ENCODE results near the gene IL4R. TPM values are rescaled to one million over a fixed set of nuclear protein-coding genes. Genes with fewer than 3 reads are reported as not detected.

The IL4R gene
- total RNA-seq, 1 experiment from 2014 or later, result 28.6 TPM

- H2BK15ac ChIP-seq (ENCODE audit: low read depth, low read length), result no peak overlapping the region
- no peak overlapping the region for H3K9ac ChIP-seq (ENCODE audit: extremely low read depth, insufficient read length, low read length)
- H3K23me2 ChIP-seq (ENCODE audit: insufficient read length, low read depth, low read length, poor library complexity, severe bottlenecking), result no peaks in the 10 kb centered on the region
- H3K27ac Mint-ChIP-seq, result no peak overlapping the region
- WGBS (ENCODE audit: extremely low coverage, insufficient read length, low lambda C conversion rate), result no CpG with 5 or more reads among the region's 5 CpGs
- H3K56ac ChIP-seq (ENCODE audit: insufficient read length, low read depth, low read length), result no peak overlapping the region
- no peak overlapping the region for H3K23ac ChIP-seq (ENCODE audit: insufficient read length, low read depth, low read length)
- H3K36me3 Mint-ChIP-seq (ENCODE audit: insufficient read depth in 1 of 3, low read depth in 3 of 3), result no peaks in the 10 kb centered on the region
- no peak overlapping the region for H3K18ac ChIP-seq (ENCODE audit: insufficient read length, low read depth, low read length)
- no peaks in the 10 kb centered on the region for H3K27me3 Mint-ChIP-seq (ENCODE audit: low read depth)
- no peak overlapping the region for H3K4me3 Mint-ChIP-seq
- no peak overlapping the region for H2AFZ ChIP-seq (ENCODE audit: low read length)
- no peak overlapping the region for H3K4me2 ChIP-seq (ENCODE audit: insufficient read depth, insufficient read length, low read length)
- H2BK20ac ChIP-seq (ENCODE audit: low read depth, low read length, poor library complexity, severe bottlenecking), result no peak overlapping the region
- TF ChIP-seq CTCF (conservative IDR thresholded peaks at IDR 0.05), result no peak
- H2BK120ac ChIP-seq (ENCODE audit: low read depth, low read length, poor library complexity, severe bottlenecking), result no peak overlapping the region
- H3T11ph ChIP-seq (ENCODE audit: low read length), result no peak overlapping the region
- H2AK5ac ChIP-seq (ENCODE audit: insufficient read length, low read length), result no peak overlapping the region
- no peaks in the 10 kb centered on the region for H4K20me1 ChIP-seq (ENCODE audit: control insufficient read depth, insufficient read depth, insufficient read length)
- H3K79me1 ChIP-seq (ENCODE audit: insufficient read depth, low read depth, low read length, poor library complexity, severe bottlenecking), result no peaks in the 10 kb centered on the region
- H3K9me3 Mint-ChIP-seq, result no peaks in the 10 kb centered on the region
- no peak overlapping the region for H3K4ac ChIP-seq (ENCODE audit: low read depth, low read length)
- no peaks in the 10 kb centered on the region for H3K9me3 ChIP-seq (ENCODE audit: control insufficient read depth, low read depth, low read length)
- no peak overlapping the region for H2BK12ac ChIP-seq (ENCODE audit: insufficient read length, low read depth, low read length)
- no peaks in the 10 kb centered on the region for H3K79me2 ChIP-seq (ENCODE audit: insufficient read depth, low read length)
- H4K91ac ChIP-seq (ENCODE audit: insufficient read length, low read depth, low read length), result no peak overlapping the region
- H4K5ac ChIP-seq (ENCODE audit: insufficient read length, low read depth, low read length), result no peak overlapping the region
- H3K14ac ChIP-seq (ENCODE audit: insufficient read depth, low read length), result no peak overlapping the region
- H2BK5ac ChIP-seq (ENCODE audit: insufficient read length, low read length), result no peak overlapping the region
- no peaks in the 10 kb centered on the region for H3K27me3 ChIP-seq (ENCODE audit: insufficient read depth, low read length)
- DNase-seq, result no peak
- no peaks in the 10 kb centered on the region for H3K4me1 Mint-ChIP-seq
- H4K8ac ChIP-seq (replicated peaks; ENCODE audit: insufficient read length, low read depth, low read length), result no peak overlapping the region
- no peak overlapping the region for H3K27ac ChIP-seq (ENCODE audit: insufficient read length, low read depth, low read length)
- H3K4me1 ChIP-seq (ENCODE audit: insufficient read depth, low read length), result no peaks in the 10 kb centered on the region
Observed at GRCh38 chr16:27291106-27291505, 22.7 kb upstream of the IL4R start.
